Nephron progenitor cell (in vitro differentiated cells): ENCODE results near the gene CPED1.

Experiments used
- DNase-seq: peaks from one replicate; pipeline ENCODE4 v3.0.0; 2021
- H3K27ac Mint-ChIP-seq: 2 replicates; pipeline ENCODE4 v1.8.0; 2021; ENCODE audit warnings: mild to moderate bottlenecking, moderate library complexity, mixed read lengths
- H3K27me3 Mint-ChIP-seq: 2 replicates; pipeline ENCODE4 v1.8.0; 2021; ENCODE audit warnings: mild to moderate bottlenecking, low read depth, mixed read lengths; ENCODE audit not compliant: poor library complexity
- H3K36me3 Mint-ChIP-seq: 2 replicates; pipeline ENCODE4 v1.8.0; 2021; ENCODE audit warnings: low read depth, mixed read lengths
- H3K4me1 Mint-ChIP-seq: 2 replicates; pipeline ENCODE4 v1.8.0; 2021; ENCODE audit warnings: mixed read lengths
- H3K4me3 Mint-ChIP-seq: 2 replicates; pipeline ENCODE4 v1.8.0; 2021; ENCODE audit warnings: mild to moderate bottlenecking, moderate library complexity, mixed read lengths
- H3K9me3 Mint-ChIP-seq: 2 replicates; pipeline ENCODE4 v1.8.0; 2021; ENCODE audit warnings: mild to moderate bottlenecking, moderate library complexity, mixed read lengths
- CTCF ChIP-seq: fragments of 200-600 bp; sonication (generic); IDR thresholded peaks from 2 replicates; pipeline ENCODE4 v1.5.0; 2021; ENCODE audit warnings: antibody characterized with exemption

Gene CPED1

GRCh38 chr7:121167971-121168370, 179.5 kb downstream of the CPED1 start:
- Mint-ChIP-seq H3K36me3 (no peaks in the 10 kb centered on the region), H3K27ac (no peak overlapping the region), H3K4me1 (peaks cover 11% of the 10 kb centered on the region), H3K27me3 (peaks cover 6% of the 10 kb centered on the region), H3K9me3 (no peaks in the 10 kb centered on the region), H3K4me3 (no peak overlapping the region)
- no peak for TF ChIP-seq CTCF
- no peak for DNase-seq

- no peak overlapping the region for H3K27ac Mint-ChIP-seq
- no peaks in the 10 kb centered on the region for H3K9me3 Mint-ChIP-seq
- H3K4me3 Mint-ChIP-seq, result no peak overlapping the region
- no peak for TF ChIP-seq CTCF
- peaks cover 3% of the 10 kb centered on the region for H3K27me3 Mint-ChIP-seq
- peaks cover 11% of the 10 kb centered on the region for H3K4me1 Mint-ChIP-seq
- no peak for DNase-seq
- no peaks in the 10 kb centered on the region for H3K36me3 Mint-ChIP-seq
Measured at GRCh38 chr7:121169469-121169868, 181.0 kb downstream of the CPED1 start.

GRCh38 chr7:121172484-121172883, 184.0 kb downstream of the CPED1 start:
- no peak for TF ChIP-seq CTCF
- no peak overlapping the region for H3K4me3 Mint-ChIP-seq
- H3K27me3 Mint-ChIP-seq, result no peaks in the 10 kb centered on the region
- no peaks in the 10 kb centered on the region for H3K9me3 Mint-ChIP-seq
- H3K4me1 Mint-ChIP-seq, result peaks cover 11% of the 10 kb centered on the region
- DNase-seq, result no peak
- no peak overlapping the region for H3K27ac Mint-ChIP-seq
- H3K36me3 Mint-ChIP-seq, result no peaks in the 10 kb centered on the region

- Mint-ChIP-seq H3K36me3 (no peaks in the 10 kb centered on the region), H3K9me3 (no peaks in the 10 kb centered on the region), H3K27me3 (no peaks in the 10 kb centered on the region), H3K4me1 (peaks cover 11% of the 10 kb centered on the region), H3K27ac (peak overlapping the region; percentile 37), H3K4me3 (no peak overlapping the region)
- no peak for TF ChIP-seq CTCF
- DNase-seq, result no peak
Measured at GRCh38 chr7:121175826-121176225, 187.3 kb downstream of the CPED1 start.

- H3K27ac Mint-ChIP-seq, result no peak overlapping the region
- TF ChIP-seq CTCF, result no peak
- H3K27me3 Mint-ChIP-seq, result no peaks in the 10 kb centered on the region
- H3K4me3 Mint-ChIP-seq, result no peak overlapping the region
- no peaks in the 10 kb centered on the region for H3K36me3 Mint-ChIP-seq
- H3K4me1 Mint-ChIP-seq, result peaks cover 11% of the 10 kb centered on the region
- no peak for DNase-seq
- H3K9me3 Mint-ChIP-seq, result no peaks in the 10 kb centered on the region
Measured at GRCh38 chr7:121178452-121178851, 189.9 kb downstream of the CPED1 start.

GRCh38 chr7:121178869-121179497, 190.5 kb downstream of the CPED1 start:
- Mint-ChIP-seq H3K4me3 (no peak overlapping the region), H3K27ac (no peak overlapping the region), H3K27me3 (no peaks in the 10 kb centered on the region), H3K36me3 (no peaks in the 10 kb centered on the region), H3K4me1 (peaks cover 11% of the 10 kb centered on the region), H3K9me3 (no peaks in the 10 kb centered on the region)
- DNase-seq, result no peak
- TF ChIP-seq CTCF, result no peak
